Measurements from ENCODE around the gene PGM1. TPM values are rescaled to one million over a fixed set of nuclear protein-coding genes. Genes with fewer than 3 reads are reported as not detected.
A peak's percentile ranks its signal among the peaks of the same experiment; 100 is the strongest.

Gene PGM1
- total and polyA plus RNA-seq, 2 of the 13 experiments (the other 11 are each of a cell fraction or from before 2014, with no cell fraction given): 51.6 to 105 TPM

GRCh38 chr1:63645317-63645716 is 52.1 kb downstream of the PGM1 start:
- Histone ChIP-seq H2AFZ (ENCODE audit: low read length) (no peak overlapping the region), H3K36me3 (replicated peaks in 1 of 2; ENCODE audit: control insufficient read depth in 1 of 2, insufficient read depth in 2 of 2, low read length in 2 of 2) (peaks cover 6 to 55% of the 10 kb centered on the region in 2 experiments), H3K9me3 (ENCODE audit: low read length) (no peaks in the 10 kb centered on the region), H3K4me1 (ENCODE audit: insufficient read depth, low read length) (peaks cover 58% of the 10 kb centered on the region), H3K79me2 (ENCODE audit: insufficient read depth, low read length) (peaks cover 2% of the 10 kb centered on the region), H3K27ac (ENCODE audit: extremely low read length, insufficient read depth, low read length) (peak overlapping the region; percentile 6), H4K20me1 (ENCODE audit: insufficient read depth, low read length) (no peaks in the 10 kb centered on the region), H3K27me3 (ENCODE audit: control insufficient read depth in 1 of 2, insufficient read depth in 2 of 2, low read length in 2 of 2) (no peaks in the 10 kb centered on the region), H3K4me3 (replicated peaks in 1 of 3; ENCODE audit: insufficient read depth in 1 of 3, low read depth in 2 of 3, low read length in 3 of 3) (no peak overlapping the region), H3K9ac (ENCODE audit: insufficient read depth, low read depth, low read length) (no peak overlapping the region), H3K4me2 (ENCODE audit: low read depth, low read length) (no peak overlapping the region)
- no TSS peak for BruUV-seq (replicated peaks)
- CTCF ChIA-PET (ENCODE audit: low intra/inter-chr PET ratio, low total read pairs): no interaction called here
- FAIRE-seq (no peak), ATAC-seq (no peak), DNase-seq (ENCODE audit: low spot score) (no peak)
- intact Hi-C loops (cut with micrococcal nuclease; ENCODE audit: unreplicated experiment): no loop called here
- in situ Hi-C loops (cut with HindIII; ENCODE audit: extremely low pct_ligation_motif_present, low pct_unique_long_range_greater_than_20kb): no loop called here
- 100% methylated on average over 2 of the region's 2 CpGs for WGBS (ENCODE audit: low lambda C conversion rate)
- POLR2A ChIA-PET: no interaction called here
- TF ChIP-seq RBFOX2 (IDR thresholded peaks at IDR 0.05; ENCODE audit: low read depth, low read length) (no peak), ZSCAN30 (CRISPR knock-in tag; IDR thresholded peaks at IDR 0.05) (no peak), GMEB1 (CRISPR knock-in tag; IDR thresholded peaks at IDR 0.05; ENCODE audit: borderline replicate concordance) (no peak), RFXAP (CRISPR knock-in tag; IDR thresholded peaks at IDR 0.05; ENCODE audit: borderline replicate concordance) (no peak), ZFP36L2 (CRISPR knock-in tag; IDR thresholded peaks at IDR 0.05) (no peak), JDP2 (CRISPR knock-in tag; IDR thresholded peaks at IDR 0.05; ENCODE audit: borderline replicate concordance) (no peak), EZH2 (conservative IDR thresholded peaks at IDR 0.05; ENCODE audit: low read depth, low read length) (no peak), NFIB (CRISPR knock-in tag; IDR thresholded peaks at IDR 0.05; ENCODE audit: borderline replicate concordance) (no peak), ZXDC (CRISPR knock-in tag; IDR thresholded peaks at IDR 0.05) (no peak), FOXK2 (IDR thresholded peaks at IDR 0.05) (no peak), TFDP2 (CRISPR knock-in tag; IDR thresholded peaks at IDR 0.05) (no peak), GLMP (CRISPR knock-in tag; IDR thresholded peaks at IDR 0.05; ENCODE audit: borderline replicate concordance) (no peak), SNAPC4 (CRISPR knock-in tag; IDR thresholded peaks at IDR 0.05) (no peak), NFKB2 (CRISPR knock-in tag; IDR thresholded peaks at IDR 0.05; ENCODE audit: borderline replicate concordance) (no peak)

Data from HepG2 (cell line).